ENCODE results near the gene TMEM161A.

TMEM161A gene

DNA sequence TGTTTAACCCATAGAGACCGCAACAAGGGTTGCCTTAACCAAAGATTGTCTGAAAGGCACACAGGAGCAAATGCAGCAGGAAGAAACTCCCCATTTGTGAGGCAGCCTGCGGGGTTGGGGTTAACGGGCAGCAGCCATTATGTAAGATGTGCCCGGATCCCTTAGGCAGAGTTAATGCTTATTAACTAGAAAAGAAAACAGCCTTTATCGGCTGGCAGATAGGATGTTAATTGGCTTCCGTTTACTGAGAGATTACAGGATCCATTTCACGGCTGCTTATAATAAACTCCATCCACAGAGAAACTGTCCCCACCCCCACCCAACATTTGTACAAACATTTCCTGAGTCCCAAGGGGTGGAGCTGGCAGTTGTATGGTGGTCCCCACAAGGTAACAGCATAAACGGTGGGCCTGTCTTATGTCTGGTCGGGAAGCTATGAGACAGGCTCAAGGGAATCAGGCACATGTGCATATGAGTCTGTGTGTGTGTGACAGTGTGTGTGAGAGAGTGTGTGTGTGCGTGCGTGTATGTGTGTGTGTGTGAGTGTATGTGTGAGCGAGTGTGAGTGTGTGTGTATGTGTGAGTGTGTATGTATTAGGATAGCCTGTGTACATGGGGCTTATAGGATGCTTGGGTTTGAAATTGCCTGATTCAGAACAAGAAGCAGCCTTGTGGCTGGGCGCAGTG lies 63.9 kb downstream of the TMEM161A start:
- TF ChIP-seq, protein P1, sequence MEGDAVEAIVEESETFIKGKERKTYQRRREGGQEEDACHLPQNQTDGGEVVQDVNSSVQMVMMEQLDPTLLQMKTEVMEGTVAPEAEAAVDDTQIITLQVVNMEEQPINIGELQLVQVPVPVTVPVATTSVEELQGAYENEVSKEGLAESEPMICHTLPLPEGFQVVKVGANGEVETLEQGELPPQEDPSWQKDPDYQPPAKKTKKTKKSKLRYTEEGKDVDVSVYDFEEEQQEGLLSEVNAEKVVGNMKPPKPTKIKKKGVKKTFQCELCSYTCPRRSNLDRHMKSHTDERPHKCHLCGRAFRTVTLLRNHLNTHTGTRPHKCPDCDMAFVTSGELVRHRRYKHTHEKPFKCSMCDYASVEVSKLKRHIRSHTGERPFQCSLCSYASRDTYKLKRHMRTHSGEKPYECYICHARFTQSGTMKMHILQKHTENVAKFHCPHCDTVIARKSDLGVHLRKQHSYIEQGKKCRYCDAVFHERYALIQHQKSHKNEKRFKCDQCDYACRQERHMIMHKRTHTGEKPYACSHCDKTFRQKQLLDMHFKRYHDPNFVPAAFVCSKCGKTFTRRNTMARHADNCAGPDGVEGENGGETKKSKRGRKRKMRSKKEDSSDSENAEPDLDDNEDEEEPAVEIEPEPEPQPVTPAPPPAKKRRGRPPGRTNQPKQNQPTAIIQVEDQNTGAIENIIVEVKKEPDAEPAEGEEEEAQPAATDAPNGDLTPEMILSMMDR (IDR thresholded peaks at IDR 0.05; ENCODE audit: low read depth, low read length), result no peak
- no peak overlapping the region for H3K4me3 ChIP-seq (ENCODE audit: low read depth, low read length)

DNA sequence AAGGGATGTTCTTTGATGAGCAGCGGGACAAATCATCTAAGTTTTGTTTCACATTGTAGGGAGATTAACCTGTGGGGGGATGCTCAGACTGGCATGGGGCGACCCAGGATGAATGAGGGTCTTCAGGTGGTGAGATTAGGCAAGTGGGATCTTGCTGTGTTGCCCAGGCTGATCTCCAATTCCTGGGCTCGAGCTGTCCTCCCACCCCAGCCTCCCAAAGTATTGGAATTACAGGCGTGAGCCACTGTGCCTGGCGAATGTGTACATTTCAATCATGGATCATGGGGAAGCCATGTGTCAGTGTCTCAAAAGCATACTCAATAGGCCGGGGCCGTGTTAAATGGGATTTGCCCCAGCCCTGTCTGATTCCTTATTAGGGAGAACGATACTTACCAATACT lies 66.4 kb downstream of the TMEM161A start:
- TF ChIP-seq, protein P1 (IDR thresholded peaks at IDR 0.05; ENCODE audit: low read depth, low read length), result no peak
- no peak overlapping the region for H3K4me3 ChIP-seq (ENCODE audit: low read depth, low read length)

Measured in WI38 (cell line).